Measurements from ENCODE around the gene BEGAIN. TPM values are rescaled to one million over a fixed set of nuclear protein-coding genes. Genes with fewer than 3 reads are reported as not detected.

The BEGAIN gene
- total RNA-seq, 1 experiment from 2014 or later = 1.8 TPM

DNA sequence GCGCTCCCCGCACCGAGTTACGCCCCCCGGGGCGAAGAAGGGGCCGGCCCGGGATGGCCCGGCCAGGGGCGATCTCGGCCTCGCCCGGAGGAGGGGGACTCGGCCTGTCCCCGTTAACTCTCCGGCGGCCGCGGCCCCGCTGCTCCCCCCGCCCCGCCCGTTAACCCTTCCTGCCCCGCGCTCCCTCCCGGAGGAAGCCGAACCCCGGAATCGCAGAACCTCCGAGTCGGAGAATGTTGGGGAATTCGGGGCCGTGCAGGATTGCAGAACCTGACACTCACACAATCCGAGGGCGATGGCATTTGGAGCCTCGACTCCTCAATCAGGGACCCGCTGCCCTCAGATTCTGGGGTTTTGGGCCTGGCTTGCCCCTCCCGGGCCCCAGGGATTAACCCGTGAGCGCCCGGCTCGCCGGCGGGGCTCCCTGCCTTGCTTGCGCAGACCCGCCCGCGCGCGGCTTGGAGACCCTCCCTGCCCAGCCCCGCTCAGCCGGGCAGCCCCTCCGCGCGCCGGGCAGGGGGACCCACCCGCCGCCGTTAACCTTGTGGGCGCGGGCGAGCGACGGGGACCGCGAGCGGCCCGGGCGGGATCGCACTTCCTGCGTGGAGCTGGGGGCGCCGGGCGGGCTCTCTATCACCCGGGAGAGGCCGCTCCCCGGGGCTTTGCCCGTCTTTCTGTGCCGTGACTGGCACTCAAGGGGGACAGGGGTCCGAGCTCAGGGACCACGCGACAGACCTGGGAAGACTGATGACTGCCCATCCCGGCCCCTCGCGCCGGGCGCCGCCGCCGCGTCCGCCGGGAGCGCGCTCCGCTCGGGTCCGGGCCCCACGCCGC, 18.8 kb downstream of the BEGAIN start:
- DNase-seq (ENCODE audit: low spot score) = no peak

DNA sequence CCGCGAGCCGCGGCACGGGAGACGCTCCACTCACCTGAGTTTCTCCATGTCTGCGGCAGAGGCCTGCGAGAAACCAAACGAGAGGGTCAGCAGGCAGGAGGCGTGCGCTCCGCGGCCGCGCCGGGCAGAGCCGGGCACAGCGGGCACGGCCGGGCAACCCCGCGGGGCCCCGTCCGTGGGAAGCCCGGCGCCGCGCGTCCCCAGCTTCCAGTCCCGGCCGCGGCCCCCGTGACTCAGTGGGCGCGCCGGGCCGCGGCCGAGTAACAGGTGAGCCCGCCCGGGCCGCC, 19.4 kb downstream of the BEGAIN start:
- DNase-seq (ENCODE audit: low spot score) = no peak

DNA sequence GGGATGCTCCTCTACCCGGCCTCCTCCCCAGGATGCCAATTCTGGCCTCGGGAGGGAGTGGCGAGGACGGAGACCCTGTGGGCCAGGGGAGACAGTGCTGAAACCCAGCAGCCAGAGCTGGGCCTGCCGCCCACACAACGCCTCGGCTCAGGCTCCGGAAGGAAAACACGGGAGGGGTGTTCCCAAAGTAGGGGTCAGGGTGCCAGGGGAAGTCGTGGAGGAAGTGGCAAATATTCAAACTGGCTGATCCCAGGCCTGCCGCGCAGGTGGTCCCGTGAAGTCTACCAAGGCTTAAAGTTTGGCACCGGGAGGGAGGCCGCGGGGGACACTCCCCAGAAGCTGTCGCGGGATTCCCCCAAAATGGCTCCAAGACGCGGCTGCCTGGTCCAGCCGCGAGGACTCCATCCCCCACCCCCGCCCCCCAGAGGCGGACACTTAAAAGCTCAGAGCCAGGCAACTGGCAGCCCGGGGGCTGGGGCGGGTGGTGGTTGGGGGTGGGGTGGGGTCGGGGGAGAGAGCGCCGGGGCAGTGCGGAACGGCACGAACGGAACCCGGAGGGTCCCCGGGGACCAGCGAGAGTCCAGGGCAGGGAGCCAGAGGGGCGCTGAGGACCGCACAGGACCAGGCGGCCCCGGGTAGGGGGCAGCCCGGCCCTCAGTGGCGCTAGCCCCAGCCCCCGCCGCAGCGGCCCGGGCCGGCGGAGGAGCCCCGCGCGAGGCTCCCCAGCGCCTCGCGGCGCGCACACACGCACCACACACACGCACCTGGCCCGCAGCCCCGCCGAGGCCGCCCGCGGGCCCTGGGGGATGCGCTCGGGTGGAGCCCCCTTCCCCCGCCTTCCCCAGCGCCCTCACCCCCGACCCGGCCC, 20.0 kb downstream of the BEGAIN start:
- no peak for DNase-seq (ENCODE audit: low spot score)

DNA sequence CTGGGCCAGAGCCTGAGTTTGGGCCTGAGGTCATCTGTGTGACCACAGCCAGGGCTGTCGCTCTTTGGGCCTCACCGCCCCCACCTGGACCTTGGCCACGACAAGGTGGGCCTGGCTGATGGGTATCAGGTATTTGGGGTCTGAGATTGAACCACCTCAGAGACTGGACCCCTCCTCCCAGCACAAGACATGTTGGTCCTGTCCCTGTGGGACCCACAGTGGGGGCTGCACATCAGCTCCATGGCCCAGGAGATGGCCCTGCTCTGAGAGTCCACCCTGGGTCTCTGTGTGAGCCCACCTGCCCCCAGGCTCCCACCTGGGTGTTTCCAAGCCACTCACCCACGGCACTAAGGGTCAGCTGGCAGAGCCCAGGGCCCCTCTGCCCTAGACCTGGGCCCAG, 20.6 kb downstream of the BEGAIN start:
- no peak for DNase-seq (ENCODE audit: low spot score)

DNA sequence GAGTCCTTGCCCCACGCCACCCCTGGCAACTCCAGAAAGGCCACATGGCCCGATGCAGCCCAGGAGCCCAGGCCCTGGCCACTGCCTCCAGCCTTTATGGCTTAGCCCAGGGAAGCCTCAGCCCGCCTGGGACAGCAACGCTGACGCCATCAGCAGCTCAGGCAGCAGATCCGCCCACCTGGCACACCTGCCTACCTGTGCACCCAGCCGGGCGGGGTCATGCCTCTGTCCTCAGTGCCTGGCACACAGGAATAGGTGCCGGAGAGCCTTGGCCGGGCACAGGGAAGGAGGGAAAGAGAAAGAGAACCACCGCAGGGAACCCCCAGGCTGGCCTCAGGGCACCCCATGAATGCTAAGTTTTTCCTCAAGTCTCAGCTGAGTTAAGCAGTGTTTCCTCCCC, 21.1 kb downstream of the BEGAIN start:
- DNase-seq (ENCODE audit: low spot score) = no peak

GRCh38 chr14:100565650-100566049, 21.6 kb downstream of the BEGAIN start:
- DNase-seq (ENCODE audit: low spot score) = no peak

GRCh38 chr14:100564512-100564911, 22.7 kb downstream of the BEGAIN start:
- no peak for DNase-seq (ENCODE audit: low spot score)

GRCh38 chr14:100562751-100563150, 24.5 kb downstream of the BEGAIN start:
- no peak for DNase-seq (ENCODE audit: low spot score)

DNA sequence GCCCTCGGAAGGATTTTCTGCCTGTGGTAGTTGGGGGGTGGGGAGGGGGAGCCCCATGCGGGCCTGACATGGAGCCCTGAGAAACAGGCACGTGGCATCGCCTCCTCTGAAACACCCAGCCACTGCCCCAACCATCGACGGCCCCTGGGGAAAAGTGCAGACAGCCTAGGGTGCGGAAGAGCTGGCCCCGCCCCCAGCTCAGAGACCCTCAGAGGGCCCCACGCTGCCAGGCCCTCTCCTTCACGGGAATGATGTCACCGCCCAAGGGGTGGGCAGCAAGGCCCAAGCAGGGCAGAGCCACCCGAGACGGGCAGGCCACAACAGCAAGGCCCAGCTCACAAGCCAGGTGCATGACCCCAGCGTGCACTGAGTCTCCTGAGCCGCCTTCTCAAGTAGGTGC, 26.2 kb downstream of the BEGAIN start:
- DNase-seq (ENCODE audit: low spot score) = no peak

DNA sequence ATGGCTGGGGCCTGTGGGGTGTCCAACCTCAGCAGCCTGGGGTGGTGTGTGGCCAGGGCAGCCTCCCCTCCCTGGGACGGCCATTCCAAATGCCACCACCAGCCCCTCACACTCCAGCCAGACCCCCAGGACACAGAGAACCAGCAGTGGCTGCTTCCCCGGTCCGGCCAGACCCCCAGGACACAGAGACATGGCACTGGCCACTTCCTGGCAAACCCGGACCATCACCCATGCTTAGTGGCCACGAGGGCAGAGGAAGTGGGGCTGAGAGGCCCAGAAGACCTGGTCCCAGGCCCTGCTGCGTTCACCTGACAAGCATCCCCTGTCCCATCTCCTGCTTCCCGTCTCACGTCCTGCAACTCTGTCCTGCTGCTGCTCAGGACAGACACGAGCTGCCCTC, 26.7 kb downstream of the BEGAIN start:
- no peak for DNase-seq (ENCODE audit: low spot score)

DNA sequence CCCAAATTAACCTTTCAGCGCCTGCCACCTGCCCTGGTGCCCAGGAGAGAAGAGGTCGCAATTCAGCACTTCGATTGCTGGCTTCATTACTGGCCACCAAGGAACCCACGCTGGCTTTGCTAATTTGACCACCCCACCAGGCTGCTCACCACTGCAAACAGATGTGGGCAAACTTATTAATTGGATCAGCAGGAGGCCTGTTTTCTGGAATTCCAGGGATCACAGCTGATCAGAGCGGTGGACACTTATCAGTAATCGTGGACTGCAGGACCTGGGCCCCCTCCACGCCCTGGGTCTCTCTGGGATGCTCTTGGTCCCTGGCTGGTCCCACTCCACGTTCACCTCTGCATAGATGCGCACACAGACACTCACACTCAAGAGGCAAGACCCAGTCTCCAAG, 27.8 kb downstream of the BEGAIN start:
- DNase-seq (ENCODE audit: low spot score) = no peak

DNA sequence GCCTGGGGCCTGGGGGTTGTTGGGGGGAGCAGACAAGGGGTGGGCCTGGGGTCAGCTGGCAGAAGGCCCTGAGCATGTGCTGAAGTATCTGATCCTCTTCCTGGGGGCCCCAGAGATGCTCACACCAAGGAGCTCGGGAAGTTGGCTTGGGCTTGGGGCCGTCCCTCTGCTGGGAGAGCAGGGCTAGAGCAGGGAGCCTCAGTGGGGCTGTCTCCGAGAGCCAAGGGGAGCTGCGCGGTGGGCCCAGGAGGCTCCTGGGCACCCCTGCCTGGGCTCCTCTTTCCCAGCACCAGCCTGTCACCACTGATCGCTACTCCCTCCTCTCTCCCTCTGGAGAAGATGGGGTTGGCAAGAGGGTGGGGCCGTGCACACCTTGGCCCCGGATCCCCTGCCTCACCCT, 28.3 kb downstream of the BEGAIN start:
- DNase-seq (ENCODE audit: low spot score) = no peak

GRCh38 chr14:100558226-100558625, 29.0 kb downstream of the BEGAIN start:
- DNase-seq (ENCODE audit: low spot score) = no peak

GRCh38 chr14:100557658-100558057, 29.6 kb downstream of the BEGAIN start:
- DNase-seq (ENCODE audit: low spot score) = peak; percentile 67

DNA sequence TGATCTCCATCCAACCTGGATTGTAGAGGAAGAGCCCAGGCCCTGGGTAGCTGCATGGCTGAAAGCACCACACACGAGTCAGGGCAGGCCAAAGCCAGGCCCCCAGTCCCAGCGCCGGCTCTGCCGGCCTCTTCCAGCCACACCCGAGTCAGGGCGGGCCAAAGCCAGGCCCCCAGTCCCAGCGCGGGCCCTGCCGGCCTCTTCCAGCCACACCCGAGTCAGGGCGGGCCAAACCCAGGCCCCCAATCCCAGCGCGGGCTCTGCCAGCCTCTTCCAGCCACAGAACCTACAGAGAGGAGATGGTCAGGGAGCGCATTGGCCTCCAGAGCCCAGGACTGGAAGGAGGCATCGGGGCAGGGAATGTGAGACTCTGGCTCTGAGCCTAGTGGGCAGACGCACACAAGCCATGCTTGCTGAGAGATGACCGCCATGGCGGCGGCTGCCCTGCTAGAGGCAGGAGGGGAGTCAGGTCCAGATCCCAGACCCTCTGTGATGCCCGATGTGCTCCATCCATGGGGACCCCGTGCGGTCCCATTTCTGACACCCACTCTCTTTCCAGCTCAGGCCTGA, 30.2 kb downstream of the BEGAIN start:
- DNase-seq (ENCODE audit: low spot score) = no peak

- DNase-seq (ENCODE audit: low spot score) = no peak
Observed at GRCh38 chr14:100556140-100556475, 31.1 kb downstream of the BEGAIN start.

DNA sequence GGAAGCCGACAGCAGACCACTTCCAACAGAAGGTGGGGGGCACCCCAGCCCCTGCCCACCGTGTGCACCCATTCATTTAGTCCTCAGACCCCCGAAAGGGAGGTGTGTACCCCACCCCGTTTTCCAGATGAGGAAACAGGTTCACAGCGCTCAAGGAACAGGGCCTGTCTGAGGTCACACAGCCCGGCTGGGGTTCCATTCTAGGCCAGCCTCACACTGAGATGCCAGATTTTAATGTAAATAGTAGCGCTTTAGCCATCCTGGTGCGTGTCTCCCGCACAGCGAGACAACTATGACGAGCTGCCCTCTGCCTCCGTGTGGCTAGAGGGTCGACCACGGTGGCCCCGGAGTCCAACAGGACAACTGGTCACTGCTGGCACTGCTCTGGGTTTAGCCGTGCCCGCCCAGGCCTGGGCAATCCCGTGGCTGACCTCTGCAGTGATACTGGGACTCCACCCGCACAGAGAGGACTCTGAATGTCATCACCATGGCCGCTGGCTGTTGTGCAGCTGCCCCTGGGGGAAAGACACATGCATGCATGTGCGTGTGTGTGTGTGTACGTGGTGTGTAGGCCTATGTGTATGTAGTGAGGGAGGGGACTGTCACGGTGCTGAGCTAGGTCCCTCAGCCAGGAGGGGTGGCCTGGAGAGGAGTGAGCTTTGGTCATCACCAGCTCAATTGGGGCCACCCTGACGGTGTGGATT, 31.6 kb downstream of the BEGAIN start:
- no peak for DNase-seq (ENCODE audit: low spot score)

DNA sequence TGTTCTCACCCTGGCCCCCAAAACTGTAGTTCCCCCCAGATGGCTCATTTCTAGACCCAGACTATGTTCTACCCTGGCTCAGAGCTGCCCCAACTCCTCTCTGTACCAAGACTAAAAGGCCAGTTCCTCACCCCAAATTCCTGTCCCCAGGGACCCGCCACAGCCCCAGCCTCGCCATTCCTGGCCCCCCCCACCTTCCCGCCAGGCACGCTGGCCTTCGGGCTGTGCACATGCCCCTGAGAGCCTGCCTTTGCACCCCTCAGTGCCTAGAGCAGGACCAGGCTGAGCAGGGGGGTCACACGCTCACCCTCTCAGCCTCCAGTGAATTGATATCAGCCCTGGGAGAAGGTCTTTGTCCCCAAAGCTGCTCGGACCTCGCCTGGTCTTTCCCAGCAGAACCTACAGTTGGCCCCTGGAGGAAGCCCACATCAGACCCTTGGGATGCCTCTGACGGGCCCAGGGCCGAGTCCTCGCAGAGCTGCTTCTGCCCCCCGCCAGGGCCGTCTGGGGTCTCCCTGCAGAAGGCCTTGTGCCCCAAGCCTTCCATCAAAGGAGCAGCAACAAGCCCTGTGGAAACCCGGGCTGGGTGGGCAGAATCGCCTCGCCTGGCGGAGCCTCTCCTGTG, 32.4 kb downstream of the BEGAIN start:
- DNase-seq (ENCODE audit: low spot score) = no peak

DNA sequence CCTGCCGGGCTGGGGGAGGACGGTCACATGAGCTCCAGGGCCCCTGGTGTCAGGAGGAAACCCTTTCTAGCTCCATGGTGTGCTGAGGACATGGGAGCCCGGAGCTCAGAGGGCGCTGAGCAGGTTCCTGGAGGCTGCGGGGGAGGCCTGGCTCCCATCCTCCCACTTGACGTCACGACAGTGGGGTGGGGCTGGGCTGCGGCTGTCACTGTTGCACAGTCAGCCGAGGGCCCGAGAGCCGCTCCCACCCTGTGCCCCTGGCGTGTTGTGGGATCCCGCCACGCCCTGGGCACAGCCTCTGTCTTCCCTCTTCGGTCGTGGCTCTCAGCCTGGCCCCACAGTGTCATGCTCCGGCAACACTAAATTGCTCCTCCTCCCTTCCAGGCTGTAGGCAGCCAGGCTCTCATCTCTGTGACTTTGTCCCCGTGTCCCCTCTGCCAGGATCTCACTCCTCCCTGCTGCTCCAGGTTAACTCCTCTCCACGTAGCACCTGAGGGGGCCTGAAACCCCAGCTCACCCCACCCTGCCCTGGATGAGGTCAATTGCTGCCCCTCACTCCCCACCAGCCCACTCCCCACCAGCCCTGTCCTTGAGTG, 33.0 kb downstream of the BEGAIN start:
- no peak for DNase-seq (ENCODE audit: low spot score)

GRCh38 chr14:100553471-100553870, 33.7 kb downstream of the BEGAIN start:
- DNase-seq (ENCODE audit: low spot score) = no peak

GRCh38 chr14:100552524-100553125, 34.6 kb downstream of the BEGAIN start:
- DNase-seq (ENCODE audit: low spot score) = no peak
